Endothelial cell of umbilical vein (primary cell): ENCODE results near the gene PTPN3. TPM values are rescaled to one million over a fixed set of nuclear protein-coding genes. Genes with fewer than 3 reads are reported as not detected.

ENCODE experiments used
- BruUV-seq: library from RNA; stranded (reverse); fragments of 400-500 nt; replicated peaks from 2 replicates; lab custom pipeline; 2021; lab: Mats Ljungman, UMichigan
- CTCF ChIA-PET: fragments of 300-600, 350-600 bp; sonication (Branson Sonifier 250); formaldehyde crosslinking; loops from one replicate; lab custom pipeline; 2021; ENCODE audit warnings: antibody characterized with exemption, inconsistent platforms; lab: Charles Lee
- POLR2A ChIA-PET: fragments of 300-600, 350-600 bp; sonication (Branson Sonifier 250); formaldehyde crosslinking; loops from one replicate; lab custom pipeline; 2021; ENCODE audit warnings: antibody characterized with exemption, inconsistent platforms; lab: Charles Lee
- DNase-seq: peaks from one replicate; pipeline ENCODE4 v3.0.0-alpha.2; 2011; ENCODE audit warnings: low read depth, low spot score
- FAIRE-seq: peaks from 2 replicates; lab custom pipeline; 2011; peaks lifted over from hg19 to GRCh38; lab: Jason Lieb, UNC
- H2AFZ ChIP-seq: 2 replicates; pipeline ENCODE4 v1.6.0; 2012; ENCODE audit warnings: low read depth, low read length, control low read depth, inconsistent platforms
- H3K27ac ChIP-seq: 2 replicates; pipeline ENCODE4 v1.5.1; 2011; ENCODE audit warnings: low read depth, mild to moderate bottlenecking, control low read depth, low read length, moderate library complexity; ENCODE audit not compliant: insufficient read depth
- H3K27me3 ChIP-seq, 2 experiments: 2 replicates each; pipeline versions ENCODE4 v1.6.0 to v1.6.1; 2011; ENCODE audit warnings: low read length in 2 of 2, mixed read lengths in 1 of 2; ENCODE audit not compliant: control insufficient read depth in 2 of 2, insufficient read depth in 2 of 2
- H3K36me3 ChIP-seq, 2 experiments: 2 replicates in 1 of 2; 3 replicates in 1 of 2; pipeline ENCODE4 v1.5.1; 2011; ENCODE audit warnings: low read length in 2 of 2, mild to moderate bottlenecking in 1 of 2, moderate library complexity in 1 of 2; ENCODE audit not compliant: control insufficient read depth in 2 of 2, insufficient read depth in 2 of 2; ENCODE audit errors: extremely low read depth in 1 of 2
- H3K4me1 ChIP-seq: 3 replicates; pipeline ENCODE4 v1.5.1; 2011; ENCODE audit warnings: mild to moderate bottlenecking, low read length; ENCODE audit not compliant: control insufficient read depth, insufficient read depth; ENCODE audit errors: extremely low read depth
- H3K4me2 ChIP-seq: 2 replicates; pipeline ENCODE4 v1.6.1; 2011; ENCODE audit warnings: low read length, control low read depth, mixed read lengths; ENCODE audit not compliant: insufficient read depth
- H3K4me3 ChIP-seq, 3 experiments: fragments of 200-600 bp in 1 of 3; sonication (generic), shearing (Covaris generic) in 1 of 3; replicated peaks in 1 of 3; 2 replicates each; pipeline ENCODE4 v1.5.1; 2011 to 2016; ENCODE audit warnings: control low read depth in 3 of 3, low read length in 3 of 3, mild to moderate bottlenecking in 2 of 3, inconsistent platforms in 1 of 3, low read depth in 1 of 3, moderate library complexity in 1 of 3; ENCODE audit not compliant: insufficient read depth in 1 of 3
- H3K79me2 ChIP-seq: 2 replicates; pipeline ENCODE4 v1.6.0; 2012; ENCODE audit warnings: low read length, inconsistent platforms; ENCODE audit not compliant: control insufficient read depth, insufficient read depth
- H3K9ac ChIP-seq: replicated peaks from 2 replicates; pipeline ENCODE3; 2011; ENCODE audit warnings: low read length, control low read depth; ENCODE audit not compliant: insufficient read depth; ENCODE audit errors: extremely low read depth
- H3K9me1 ChIP-seq: replicated peaks from 3 replicates; pipeline ENCODE4 v1.6.0; 2011; ENCODE audit warnings: mild to moderate bottlenecking, low read length; ENCODE audit not compliant: control insufficient read depth, insufficient read depth; ENCODE audit errors: extremely low read depth
- H3K9me3 ChIP-seq: replicated peaks from 2 replicates; pipeline ENCODE4 v1.5.1; 2012; ENCODE audit warnings: low read length, inconsistent platforms; ENCODE audit not compliant: control insufficient read depth, insufficient read depth
- H4K20me1 ChIP-seq: replicated peaks from 2 replicates; pipeline ENCODE3; 2011; ENCODE audit warnings: mild to moderate bottlenecking, low read length; ENCODE audit not compliant: control insufficient read depth, insufficient read depth; ENCODE audit errors: extremely low read depth
- CTCF ChIP-seq, 2 donors: IDR thresholded peaks; 1 replicate in 1 of 2; 2 replicates in 1 of 2; pipeline ENCODE4 v1.5.1; 2011; ENCODE audit warnings: low read length in 2 of 2, mild to moderate bottlenecking in 2 of 2, moderate library complexity in 2 of 2, control low read depth in 1 of 2, inconsistent platforms in 1 of 2, low read depth in 1 of 2; ENCODE audit not compliant: insufficient read depth in 1 of 2; ENCODE audit errors: extremely low read depth in 1 of 2
- EZH2 ChIP-seq: IDR thresholded peaks from 2 replicates; pipeline ENCODE4 v1.6.1; 2012; ENCODE audit warnings: borderline replicate concordance, low read depth, mild to moderate bottlenecking, moderate library complexity, low read length, inconsistent platforms; ENCODE audit not compliant: severe bottlenecking
- FOS ChIP-seq: IDR thresholded peaks from 2 replicates; pipeline ENCODE4 v1.6.1; 2011; ENCODE audit warnings: mild to moderate bottlenecking, low read length, moderate library complexity, borderline replicate concordance; ENCODE audit not compliant: insufficient read depth
- GATA2 ChIP-seq: IDR thresholded peaks from 2 replicates; pipeline ENCODE4 v1.7.0; 2011; ENCODE audit warnings: low read depth, mild to moderate bottlenecking, moderate library complexity, mixed read lengths, low read length; ENCODE audit not compliant: insufficient read length, insufficient read depth
- JUN ChIP-seq: IDR thresholded peaks from 2 replicates; pipeline ENCODE4 v1.6.1; 2011; ENCODE audit warnings: borderline replicate concordance, low read depth; ENCODE audit not compliant: insufficient read length, insufficient read depth
- MAX ChIP-seq: IDR thresholded peaks from 2 replicates; pipeline ENCODE4 v1.6.1; 2011; ENCODE audit not compliant: insufficient read depth, insufficient read length
- MYC ChIP-seq: IDR thresholded peaks from one replicate; pipeline ENCODE4 v1.6.1; 2011; ENCODE audit warnings: mild to moderate bottlenecking, low read depth, low read length
- POLR2A ChIP-seq: IDR thresholded peaks from 2 replicates; pipeline ENCODE4 v1.6.1; 2012; ENCODE audit warnings: low read depth, mild to moderate bottlenecking, control low read depth, low read length
- POLR2AphosphoS5 ChIP-seq: IDR thresholded peaks from 2 replicates; pipeline ENCODE4 v1.6.1; 2012; ENCODE audit warnings: low read depth, mild to moderate bottlenecking, control low read depth, low read length, moderate library complexity; ENCODE audit not compliant: insufficient read depth
- dilution Hi-C: fragments of 300-500 bp; cut with MboI; formaldehyde crosslinking; loops from one replicate; pipeline ENCODE4 v1.15.0; 2019; ENCODE audit warnings: low sequenced_read_pairs; ENCODE audit not compliant: extremely low pct_ligation_motif_present
- intact Hi-C: fragments of 100-400 bp; cut with micrococcal nuclease; formaldehyde crosslinking; loops from one replicate; pipeline ENCODE4 v1.10.0; 2022
- polyA plus RNA-seq, 4 experiments: library from polyadenylated mRNA; depleted of rRNA in 3 of 4; stranded (reverse) in 3 of 4; unstranded in 1 of 4; fragments of >200 nt; gene quantifications; 2 replicates each; pipeline versions ENCODE4 v1.2.1 to v1.2.3, GENCODE V29; 2011 to 2012; ENCODE audit warnings: missing spikeins in 1 of 4
- total RNA-seq: library from RNA; stranded (reverse); gene quantifications from 2 replicates; pipeline ENCODE4 v1.2.3, GENCODE V29; 2021

Gene PTPN3
- total and polyA plus RNA-seq, 2 donors (not counting 3 experiments of a cell fraction or from before 2014, with no cell fraction given), result 0.01 TPM; not detected in 1

- Histone ChIP-seq H3K79me2 (no peaks in the 10 kb centered on the region), H3K4me2 (no peak overlapping the region), H3K4me3 (no peak overlapping the region), H3K9me3 (no peaks in the 10 kb centered on the region), H3K36me3 (no peaks in the 10 kb centered on the region), H3K9ac (no peak overlapping the region), H2AFZ (no peak overlapping the region), H3K27ac (no peak overlapping the region), H4K20me1 (no peaks in the 10 kb centered on the region), H3K27me3 (no peaks in the 10 kb centered on the region), H3K9me1 (no peaks in the 10 kb centered on the region), H3K4me1 (no peaks in the 10 kb centered on the region)
- no peak for TF ChIP-seq EZH2
- intact Hi-C loops, result no loop called here
- dilution Hi-C loops, result no loop called here
- ChIA-PET POLR2A (no interaction called here), CTCF (interaction anchor here (1.6 kb wide), 1 partner anchor 53 kb away, joined by 3 read pairs; no protein-coding TSS in a partner anchor)
- BruUV-seq, result no TSS peak
- DNase-seq, result no peak
- FAIRE-seq, result no peak
Observed at GRCh38 chr9:109387206-109387605, 110.9 kb downstream of the PTPN3 start.

GRCh38 chr9:109385499-109385898 is 112.6 kb downstream of the PTPN3 start:
- no peak overlapping the region for H3K27ac ChIP-seq
- no peaks in the 10 kb centered on the region for H3K27me3 ChIP-seq
- no peaks in the 10 kb centered on the region for H3K4me1 ChIP-seq
- dilution Hi-C loops, result no loop called here
- no peak overlapping the region for H2AFZ ChIP-seq
- no peaks in the 10 kb centered on the region for H3K9me1 ChIP-seq
- CTCF ChIA-PET, result no interaction called here
- intact Hi-C loops, result no loop called here
- no peaks in the 10 kb centered on the region for H3K9me3 ChIP-seq
- POLR2A ChIA-PET, result no interaction called here
- FAIRE-seq (no peak), DNase-seq (no peak)
- no TSS peak for BruUV-seq
- H3K4me2 ChIP-seq, result no peak overlapping the region
- H3K79me2 ChIP-seq, result no peaks in the 10 kb centered on the region
- no peaks in the 10 kb centered on the region for H4K20me1 ChIP-seq
- no peak overlapping the region for H3K9ac ChIP-seq
- H3K36me3 ChIP-seq, result no peaks in the 10 kb centered on the region
- TF ChIP-seq EZH2 (no peak), FOS (no peak), POLR2A (no peak), MYC (no peak), POLR2AphosphoS5 (no peak), MAX (no peak), GATA2 (no peak), JUN (no peak), CTCF (IDR thresholded peaks at IDR 0.05; ENCODE audit: extremely low read depth in 1 of 2, insufficient read depth in 1 of 2, low read depth in 1 of 2, low read length in 2 of 2) (no peak)
- no peak overlapping the region for H3K4me3 ChIP-seq
